ENCODE data around the gene RSBN1. TPM values are rescaled to one million over a fixed set of nuclear protein-coding genes. Genes with fewer than 3 reads are reported as not detected.

The RSBN1 gene
- total and polyA plus RNA-seq, 2 experiments from 2014 or later = 12.7 to 27.3 TPM

DNA sequence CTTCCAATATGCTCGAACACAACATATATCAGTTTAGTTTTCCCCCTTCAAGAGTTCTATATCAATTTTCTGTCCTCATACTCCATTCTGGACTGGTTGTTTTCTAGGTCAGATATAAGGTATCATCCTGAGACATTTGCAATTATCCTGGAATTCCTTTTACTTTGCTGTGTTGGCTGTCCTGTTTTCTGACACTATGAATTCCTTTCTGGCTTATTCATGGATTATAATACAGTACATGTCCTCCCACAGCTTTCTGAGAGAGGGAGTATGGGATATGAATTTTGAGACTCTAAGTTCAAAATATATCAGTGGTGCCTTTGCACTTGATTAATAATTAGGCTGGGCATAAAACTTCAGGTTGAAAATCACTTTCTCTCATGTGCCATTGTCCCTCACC, 64.9 kb downstream of the RSBN1 start:
- TF ChIP-seq, protein P1, sequence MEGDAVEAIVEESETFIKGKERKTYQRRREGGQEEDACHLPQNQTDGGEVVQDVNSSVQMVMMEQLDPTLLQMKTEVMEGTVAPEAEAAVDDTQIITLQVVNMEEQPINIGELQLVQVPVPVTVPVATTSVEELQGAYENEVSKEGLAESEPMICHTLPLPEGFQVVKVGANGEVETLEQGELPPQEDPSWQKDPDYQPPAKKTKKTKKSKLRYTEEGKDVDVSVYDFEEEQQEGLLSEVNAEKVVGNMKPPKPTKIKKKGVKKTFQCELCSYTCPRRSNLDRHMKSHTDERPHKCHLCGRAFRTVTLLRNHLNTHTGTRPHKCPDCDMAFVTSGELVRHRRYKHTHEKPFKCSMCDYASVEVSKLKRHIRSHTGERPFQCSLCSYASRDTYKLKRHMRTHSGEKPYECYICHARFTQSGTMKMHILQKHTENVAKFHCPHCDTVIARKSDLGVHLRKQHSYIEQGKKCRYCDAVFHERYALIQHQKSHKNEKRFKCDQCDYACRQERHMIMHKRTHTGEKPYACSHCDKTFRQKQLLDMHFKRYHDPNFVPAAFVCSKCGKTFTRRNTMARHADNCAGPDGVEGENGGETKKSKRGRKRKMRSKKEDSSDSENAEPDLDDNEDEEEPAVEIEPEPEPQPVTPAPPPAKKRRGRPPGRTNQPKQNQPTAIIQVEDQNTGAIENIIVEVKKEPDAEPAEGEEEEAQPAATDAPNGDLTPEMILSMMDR (IDR thresholded peaks at IDR 0.05; ENCODE audit: low read depth, low read length) = no peak
- Histone ChIP-seq H3K36me3 (peaks cover 10% of the 10 kb centered on the region), H3K27ac (no peak overlapping the region), H3K9me3 (ENCODE audit: low read depth) (no peaks in the 10 kb centered on the region), H3K27me3 (no peaks in the 10 kb centered on the region), H3K4me1 (ENCODE audit: low read depth) (no peaks in the 10 kb centered on the region), H3K4me3 (no peak overlapping the region)
- DNase-seq (ENCODE audit: low read depth in 1 of 2, low spot score in 1 of 2) = peak in 1 of 2 donors; percentile 55

DNA sequence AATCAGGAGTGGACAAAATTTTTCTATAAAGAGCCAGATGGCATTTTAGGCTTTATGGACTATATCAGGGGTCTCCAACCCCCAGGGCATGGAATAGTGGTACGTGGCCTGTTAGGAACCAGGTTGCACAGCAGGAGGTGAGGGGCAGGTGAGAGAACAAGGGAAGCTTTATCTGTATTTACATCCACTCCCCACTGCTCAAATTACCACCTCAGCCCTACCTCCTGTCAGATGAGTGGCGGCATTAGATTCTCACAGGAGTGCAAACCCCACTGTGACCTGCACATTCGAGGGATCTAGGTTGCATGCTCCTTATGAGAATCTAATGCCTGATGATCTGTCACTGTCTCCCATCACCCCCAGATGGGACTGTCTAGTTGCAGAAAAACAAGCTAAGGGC, 66.9 kb downstream of the RSBN1 start:
- Histone ChIP-seq H3K27me3 (no peaks in the 10 kb centered on the region), H3K36me3 (peaks cover 7% of the 10 kb centered on the region), H3K9me3 (ENCODE audit: low read depth) (no peaks in the 10 kb centered on the region), H3K27ac (no peak overlapping the region), H3K4me1 (ENCODE audit: low read depth) (no peaks in the 10 kb centered on the region), H3K4me3 (no peak overlapping the region)
- TF ChIP-seq, protein P1 (IDR thresholded peaks at IDR 0.05; ENCODE audit: low read depth, low read length) = no peak
- DNase-seq (ENCODE audit: low read depth in 1 of 2, low spot score in 1 of 2) = no peak

DNA sequence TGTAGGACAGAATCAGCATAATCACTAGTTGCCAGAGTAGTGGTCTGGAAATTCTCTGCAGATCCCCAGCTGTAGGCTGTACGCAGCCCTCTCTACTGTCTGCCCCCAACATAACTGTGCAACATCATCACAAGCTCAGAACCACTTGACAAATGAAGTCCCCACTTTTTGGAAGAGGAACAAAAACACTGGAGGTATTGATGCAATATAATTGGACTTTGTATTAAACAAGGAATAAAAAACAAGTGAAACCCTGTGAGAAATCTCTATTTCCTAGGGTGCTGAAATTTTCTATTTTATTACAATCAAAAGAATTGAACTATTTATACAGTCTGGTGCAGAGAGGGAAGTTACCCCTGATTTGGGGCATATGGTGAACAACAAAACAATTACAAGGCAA, 68.2 kb downstream of the RSBN1 start:
- H3K9me3 ChIP-seq (ENCODE audit: low read depth) = no peaks in the 10 kb centered on the region
- no peaks in the 10 kb centered on the region for H3K4me1 ChIP-seq (ENCODE audit: low read depth)
- H3K27ac ChIP-seq = no peak overlapping the region
- no peak for DNase-seq (ENCODE audit: low read depth in 1 of 2, low spot score in 1 of 2)
- TF ChIP-seq, protein P1 (IDR thresholded peaks at IDR 0.05; ENCODE audit: low read depth, low read length) = no peak
- H3K27me3 ChIP-seq = no peaks in the 10 kb centered on the region
- peaks cover 3% of the 10 kb centered on the region for H3K36me3 ChIP-seq
- H3K4me3 ChIP-seq = no peak overlapping the region

DNA sequence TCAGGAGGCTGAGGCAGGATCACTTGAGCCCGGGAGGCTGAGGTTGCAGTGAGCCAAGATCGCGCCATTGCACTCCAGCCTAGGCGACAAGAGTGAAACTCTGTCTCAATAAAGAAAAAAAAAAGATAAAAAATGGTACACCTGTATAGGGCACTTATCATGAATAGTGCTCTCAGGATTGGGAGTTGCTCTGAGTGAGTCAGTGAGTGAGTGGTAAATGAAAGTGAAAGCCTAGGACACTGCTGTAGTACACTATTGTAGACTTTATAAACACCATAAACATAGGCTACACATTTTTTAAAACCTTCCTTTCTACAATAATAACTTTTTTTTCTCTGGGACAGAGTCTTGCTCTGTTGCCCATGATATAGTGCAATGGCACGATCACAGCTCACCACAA, 69.8 kb downstream of the RSBN1 start:
- no peaks in the 10 kb centered on the region for H3K27me3 ChIP-seq
- H3K4me1 ChIP-seq (ENCODE audit: low read depth) = no peaks in the 10 kb centered on the region
- no peak overlapping the region for H3K4me3 ChIP-seq
- no peak overlapping the region for H3K27ac ChIP-seq
- DNase-seq (ENCODE audit: low read depth in 1 of 2, low spot score in 1 of 2) = no peak
- H3K9me3 ChIP-seq (ENCODE audit: low read depth) = no peaks in the 10 kb centered on the region
- peaks cover 9% of the 10 kb centered on the region for H3K36me3 ChIP-seq
- TF ChIP-seq, protein P1 (IDR thresholded peaks at IDR 0.05; ENCODE audit: low read depth, low read length) = no peak

DNA sequence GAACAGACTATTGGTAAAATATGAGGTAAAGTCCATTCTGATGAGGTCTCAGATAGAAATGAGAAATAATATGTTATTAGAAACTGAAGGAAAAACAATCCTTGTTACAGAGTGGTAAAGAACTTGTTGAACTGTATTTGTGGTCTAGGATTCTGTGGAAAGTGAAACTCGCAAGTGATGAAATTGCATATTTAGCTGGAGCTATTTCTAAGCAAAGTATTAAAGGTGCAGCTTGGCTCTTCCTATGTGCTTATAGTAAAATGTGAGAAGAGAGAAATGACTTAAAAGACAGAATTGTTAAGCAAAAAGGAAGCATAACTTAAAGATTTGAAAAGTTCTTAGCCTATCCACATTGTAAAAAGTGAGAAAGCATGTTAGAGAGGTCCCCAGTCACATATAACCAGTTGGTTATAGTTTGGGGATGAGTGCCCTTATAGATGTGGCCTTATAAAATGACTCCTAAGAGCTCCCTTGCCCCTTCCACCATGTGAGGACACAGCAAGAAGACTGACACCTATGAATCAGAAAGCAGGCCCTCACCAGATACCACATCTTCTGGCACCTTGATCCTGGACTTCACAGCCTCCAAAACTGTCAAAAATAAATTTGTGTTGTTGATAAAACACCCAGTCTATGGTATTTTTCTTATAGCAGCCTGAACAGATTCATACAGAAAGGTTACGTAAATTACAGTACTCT, 77.8 kb downstream of the RSBN1 start:
- Histone ChIP-seq H3K27me3 (no peaks in the 10 kb centered on the region), H3K36me3 (peaks cover 16% of the 10 kb centered on the region), H3K27ac (no peak overlapping the region), H3K4me1 (ENCODE audit: low read depth) (no peaks in the 10 kb centered on the region), H3K9me3 (ENCODE audit: low read depth) (no peaks in the 10 kb centered on the region), H3K4me3 (no peak overlapping the region)
- TF ChIP-seq, protein P1 (IDR thresholded peaks at IDR 0.05; ENCODE audit: low read depth, low read length) = no peak
- no peak for DNase-seq (ENCODE audit: low read depth in 1 of 2, low spot score in 1 of 2)

All from cardiac muscle cell (in vitro differentiated cells and primary cell).